HFFc6 (cell line): ENCODE measurements around the gene TBX15. TPM values are rescaled to one million over a fixed set of nuclear protein-coding genes. Genes with fewer than 3 reads are reported as not detected.

Source experiments
- DNase-seq: peaks from one replicate; pipeline ENCODE4 v3.0.0-alpha.2; 2018
- H3K27ac Mint-ChIP-seq: 2 replicates; pipeline ENCODE4 v1.8.0; 2020; ENCODE audit warnings: mild to moderate bottlenecking, mixed read lengths
- H3K27me3 Mint-ChIP-seq: 2 replicates; pipeline ENCODE4 v1.8.0; 2021; ENCODE audit warnings: mild to moderate bottlenecking, moderate library complexity, mixed read lengths; ENCODE audit not compliant: insufficient read depth
- H3K36me3 Mint-ChIP-seq: 2 replicates; pipeline ENCODE4 v1.8.0; 2021; ENCODE audit warnings: low read depth, mixed read lengths
- H3K4me1 Mint-ChIP-seq: 2 replicates; pipeline ENCODE4 v1.8.0; 2020; ENCODE audit warnings: low read depth, mixed read lengths
- H3K4me3 Mint-ChIP-seq: 2 replicates; pipeline ENCODE4 v1.8.0; 2020; ENCODE audit warnings: mild to moderate bottlenecking, moderate library complexity, mixed read lengths
- H3K9me3 Mint-ChIP-seq: 2 replicates; pipeline ENCODE4 v1.8.0; 2020; ENCODE audit warnings: mild to moderate bottlenecking, mixed read lengths
- CTCF ChIP-seq: fragments of 200-600 bp; sonication (generic); IDR thresholded peaks from 2 replicates; pipeline ENCODE4 v1.5.0; 2021; ENCODE audit warnings: antibody characterized with exemption, mild to moderate bottlenecking
- total RNA-seq, 6 experiments: library from RNA; stranded (reverse); fragmentation: NEBNext Ultra II Directional; extraction: Animal tissue kit (Norgen Biotek cat#: 25700); gene quantifications; 2 replicates in 1 of 6; 3 replicates in 5 of 6; pipeline ENCODE4 v1.2.3, GENCODE V29; 2021

TBX15 gene
- total RNA-seq, 6 experiments from 2014 or later, result 5.3 to 12.2 (median 10.0) TPM

GRCh38 chr1:118951270-118951936, 36.7 kb downstream of the TBX15 start:
- H3K36me3 Mint-ChIP-seq, result peaks cover 12% of the 10 kb centered on the region; the same call in 1 of the 2 replicates
- no peaks in the 10 kb centered on the region for H3K27me3 Mint-ChIP-seq
- no peaks in the 10 kb centered on the region for H3K9me3 Mint-ChIP-seq
- no peak for TF ChIP-seq CTCF
- H3K4me1 Mint-ChIP-seq, result peaks cover 77% of the 10 kb centered on the region
- H3K27ac Mint-ChIP-seq, result no peak overlapping the region
- no peak overlapping the region for H3K4me3 Mint-ChIP-seq
- DNase-seq, result no peak

DNA sequence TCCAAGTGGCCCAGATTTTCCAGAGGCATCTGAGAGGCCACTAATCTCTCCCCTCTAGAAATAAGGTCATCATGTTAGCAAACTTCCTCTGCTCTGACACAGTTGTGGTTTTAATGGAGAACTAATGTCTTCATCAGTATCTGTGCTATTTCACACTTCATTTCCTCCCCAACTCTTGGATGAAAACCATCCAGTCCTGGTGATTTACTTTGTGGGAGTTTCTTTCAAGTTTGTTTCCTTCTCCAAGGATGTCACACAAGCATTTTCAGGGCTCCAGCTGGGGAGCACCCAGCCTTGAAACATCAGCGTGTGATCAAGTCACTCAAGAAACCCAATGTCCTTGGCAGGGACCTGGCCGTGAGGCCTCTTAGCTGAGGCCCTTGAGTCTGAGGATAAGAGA, 38.8 kb downstream of the TBX15 start:
- Mint-ChIP-seq H3K36me3 (peaks cover 12% of the 10 kb centered on the region; the same call in 1 of the 2 replicates), H3K27me3 (no peaks in the 10 kb centered on the region), H3K9me3 (no peaks in the 10 kb centered on the region), H3K4me1 (peaks cover 83% of the 10 kb centered on the region), H3K27ac (peak overlapping the region; percentile 48; the same call in 1 of the 2 replicates), H3K4me3 (0 out of 2 replicates have a peak overlapping the region, but pooled peaks have one; percentile 26)
- DNase-seq, result no peak
- TF ChIP-seq CTCF, result no peak

DNA sequence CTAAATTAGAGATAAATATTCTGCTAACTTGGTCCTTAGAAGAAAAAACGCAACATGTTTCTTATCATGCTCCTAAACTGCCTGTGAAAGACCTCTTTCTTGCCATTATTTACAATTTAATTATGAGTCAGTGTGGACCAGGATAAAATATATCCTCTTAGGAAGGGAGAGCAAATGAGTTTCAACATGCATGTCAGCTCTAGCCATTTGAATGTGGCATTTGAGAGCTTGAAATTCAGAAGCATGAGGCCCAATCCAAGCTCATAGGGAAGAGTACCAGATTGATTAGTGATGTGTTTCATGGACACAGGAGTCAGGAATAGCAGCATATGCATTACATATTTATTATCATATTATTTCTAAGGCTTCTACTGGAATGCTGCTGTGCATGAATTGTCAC, 39.3 kb downstream of the TBX15 start:
- H3K36me3 Mint-ChIP-seq, result peaks cover 12% of the 10 kb centered on the region; the same call in 1 of the 2 replicates
- no peak for DNase-seq
- no peak for TF ChIP-seq CTCF
- H3K27ac Mint-ChIP-seq, result peak overlapping the region; percentile 89; the same call in 1 of the 2 replicates
- no peak overlapping the region for H3K4me3 Mint-ChIP-seq
- H3K4me1 Mint-ChIP-seq, result peaks cover 83% of the 10 kb centered on the region
- H3K27me3 Mint-ChIP-seq, result no peaks in the 10 kb centered on the region
- no peaks in the 10 kb centered on the region for H3K9me3 Mint-ChIP-seq

DNA sequence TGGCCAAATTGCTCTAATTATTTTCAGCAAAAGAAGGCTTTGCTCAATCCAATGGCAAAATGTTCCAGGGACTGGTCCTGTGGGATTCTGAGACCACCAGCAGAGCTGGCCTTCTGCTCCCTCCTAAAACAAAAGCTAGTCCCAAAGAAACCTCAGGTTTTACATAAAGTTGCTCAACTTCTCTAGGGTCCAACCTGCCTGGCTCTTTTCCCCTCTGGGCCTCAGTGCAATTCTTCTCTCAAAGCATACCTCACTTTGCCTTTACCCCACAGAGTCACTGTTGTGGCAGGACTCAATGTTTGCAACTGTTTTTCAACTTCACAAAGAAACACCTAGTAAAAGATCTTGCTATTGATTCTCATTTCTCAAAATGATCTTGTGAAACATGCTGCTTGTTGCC, 39.8 kb downstream of the TBX15 start:
- Mint-ChIP-seq H3K4me1 (peaks cover 83% of the 10 kb centered on the region), H3K27me3 (no peaks in the 10 kb centered on the region), H3K9me3 (no peaks in the 10 kb centered on the region), H3K27ac (peak overlapping the region; percentile 89), H3K36me3 (peaks cover 14% of the 10 kb centered on the region; the same call in 1 of the 2 replicates), H3K4me3 (peak overlapping the region; percentile 72)
- no peak for DNase-seq
- no peak for TF ChIP-seq CTCF

DNA sequence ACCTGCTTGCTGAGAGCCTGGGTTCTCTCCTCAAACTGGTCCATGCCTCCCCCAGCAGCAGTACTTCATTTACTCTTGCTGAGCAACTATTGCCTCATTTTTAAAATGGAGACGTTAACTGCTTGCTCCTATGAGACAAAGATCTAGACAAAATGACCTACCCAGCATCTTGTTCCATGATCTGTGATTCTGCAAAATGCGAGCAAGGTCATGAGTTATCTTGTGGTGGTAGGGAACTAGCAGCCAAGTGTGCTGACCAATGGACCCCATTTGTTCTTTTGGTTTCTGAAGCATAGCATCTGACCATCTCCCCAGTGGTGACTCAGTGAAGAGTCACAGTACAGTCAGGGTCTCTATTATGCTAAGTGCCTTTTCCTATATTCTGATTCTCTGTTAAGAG, 40.4 kb downstream of the TBX15 start:
- Mint-ChIP-seq H3K36me3 (peaks cover 20% of the 10 kb centered on the region; the same call in 1 of the 2 replicates), H3K4me1 (peaks cover 84% of the 10 kb centered on the region), H3K9me3 (no peaks in the 10 kb centered on the region), H3K27me3 (no peaks in the 10 kb centered on the region), H3K27ac (peak overlapping the region; percentile 89), H3K4me3 (peak overlapping the region; percentile 72)
- TF ChIP-seq CTCF, result no peak
- peak; percentile 87 for DNase-seq
